LNCaP clone FGC (cell line): ENCODE measurements around the gene H2AZ2.
"Not testable (repeated sequence)": the region's sequence is repeated elsewhere in the genome, so short reads cannot be mapped to it uniquely, and the experiment has no call there.

ENCODE experiments used
- DNase-seq: peaks from one replicate; pipeline ENCODE4 v3.0.0-alpha.2; 2011; ENCODE audit warnings: low read depth
- H3K4me3 ChIP-seq: 2 replicates; pipeline ENCODE4 v1.5.1; 2011; ENCODE audit warnings: mild to moderate bottlenecking, low read depth, low read length, control low read depth
- TF ChIP-seq, protein P1 (sequence below): IDR thresholded peaks from 2 replicates; pipeline ENCODE4 v1.5.1; 2012; ENCODE audit warnings: mild to moderate bottlenecking; ENCODE audit not compliant: control insufficient read depth, insufficient read depth; ENCODE audit errors: extremely low read depth

The H2AZ2 gene

GRCh38 chr7:44849259-44849884 lies 1.5 kb upstream of the H2AZ2 start:
- TF ChIP-seq, protein P1, sequence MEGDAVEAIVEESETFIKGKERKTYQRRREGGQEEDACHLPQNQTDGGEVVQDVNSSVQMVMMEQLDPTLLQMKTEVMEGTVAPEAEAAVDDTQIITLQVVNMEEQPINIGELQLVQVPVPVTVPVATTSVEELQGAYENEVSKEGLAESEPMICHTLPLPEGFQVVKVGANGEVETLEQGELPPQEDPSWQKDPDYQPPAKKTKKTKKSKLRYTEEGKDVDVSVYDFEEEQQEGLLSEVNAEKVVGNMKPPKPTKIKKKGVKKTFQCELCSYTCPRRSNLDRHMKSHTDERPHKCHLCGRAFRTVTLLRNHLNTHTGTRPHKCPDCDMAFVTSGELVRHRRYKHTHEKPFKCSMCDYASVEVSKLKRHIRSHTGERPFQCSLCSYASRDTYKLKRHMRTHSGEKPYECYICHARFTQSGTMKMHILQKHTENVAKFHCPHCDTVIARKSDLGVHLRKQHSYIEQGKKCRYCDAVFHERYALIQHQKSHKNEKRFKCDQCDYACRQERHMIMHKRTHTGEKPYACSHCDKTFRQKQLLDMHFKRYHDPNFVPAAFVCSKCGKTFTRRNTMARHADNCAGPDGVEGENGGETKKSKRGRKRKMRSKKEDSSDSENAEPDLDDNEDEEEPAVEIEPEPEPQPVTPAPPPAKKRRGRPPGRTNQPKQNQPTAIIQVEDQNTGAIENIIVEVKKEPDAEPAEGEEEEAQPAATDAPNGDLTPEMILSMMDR = no peak
- DNase-seq = no peak
- H3K4me3 ChIP-seq = peak overlapping the region; percentile 75

- DNase-seq = peak; percentile 28
- TF ChIP-seq, protein P1 = peak; percentile 73
- peak overlapping the region; percentile 79 for H3K4me3 ChIP-seq
Observed at GRCh38 chr7:44847509-44847919, 373 bp downstream of the H2AZ2 start.

GRCh38 chr7:44846816-44847508 lies 925 bp downstream of the H2AZ2 start:
- DNase-seq = no peak
- TF ChIP-seq, protein P1 = no peak
- peak overlapping the region; percentile 79 for H3K4me3 ChIP-seq

DNA sequence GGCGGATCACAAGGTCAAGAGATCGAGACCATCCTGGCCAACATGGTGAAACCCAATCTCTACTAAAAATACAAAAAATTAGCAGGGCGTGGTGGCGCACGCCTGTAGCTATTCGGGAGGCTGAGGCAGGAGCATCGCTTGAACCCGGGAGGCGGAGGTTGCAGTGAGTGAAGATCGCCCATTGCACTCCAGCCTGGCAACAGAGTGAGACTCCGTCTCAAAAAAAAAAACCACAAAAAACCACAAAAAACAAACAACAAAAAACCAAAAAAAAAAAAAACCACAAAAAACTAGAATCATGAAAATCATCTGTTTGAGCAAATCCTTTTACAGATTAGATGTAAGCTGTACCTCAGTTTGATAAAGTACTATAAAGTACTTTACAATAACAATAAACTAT lies 1.5 kb downstream of the H2AZ2 start:
- DNase-seq = not testable (repeated sequence)
- peak overlapping the region; percentile 79 for H3K4me3 ChIP-seq

GRCh38 chr7:44845451-44845850 lies 2.4 kb downstream of the H2AZ2 start:
- DNase-seq = no peak
- H3K4me3 ChIP-seq = no peak overlapping the region
- TF ChIP-seq, protein P1 = no peak

GRCh38 chr7:44843440-44843839 lies 4.4 kb downstream of the H2AZ2 start:
- H3K4me3 ChIP-seq, DNase-seq: not testable (repeated sequence)

GRCh38 chr7:44842675-44843074 lies 5.2 kb downstream of the H2AZ2 start:
- DNase-seq, H3K4me3 ChIP-seq: not testable (repeated sequence)

- TF ChIP-seq, protein P1 = no peak
- H3K4me3 ChIP-seq = no peak overlapping the region
- DNase-seq = no peak
Observed at GRCh38 chr7:44838751-44839150, 9.1 kb downstream of the H2AZ2 start.

DNA sequence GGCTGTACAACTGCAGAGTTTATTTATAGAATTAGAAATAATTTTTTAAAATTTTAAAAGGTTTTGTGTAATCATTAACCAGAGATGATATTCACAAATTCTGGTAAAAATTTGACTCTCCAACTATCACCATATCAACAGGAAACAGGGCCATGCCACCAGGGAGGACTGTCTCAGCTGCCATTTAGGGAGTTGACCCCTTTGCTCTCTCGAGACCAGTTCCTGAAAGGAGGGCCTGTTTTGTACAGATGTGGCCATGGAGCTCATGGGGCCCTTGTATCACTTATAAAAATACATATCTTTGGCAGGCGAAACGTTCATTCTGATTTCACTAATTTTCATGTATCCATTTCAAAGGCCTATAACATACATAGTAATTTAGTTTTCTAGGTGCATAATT lies 20.3 kb downstream of the H2AZ2 start:
- no peak for DNase-seq
- H3K4me3 ChIP-seq = no peak overlapping the region
- TF ChIP-seq, protein P1 = no peak
